ENCODE measurements around the gene MLYCD.

Gene MLYCD

GRCh38 chr16:83895243-83895642, 3.7 kb upstream of the MLYCD start:
- H3K4me3 ChIP-seq (ENCODE audit: insufficient read depth in 1 of 2, low read depth in 1 of 2, low read length in 2 of 2): no peak overlapping the region
- no peaks in the 10 kb centered on the region for H3K79me1 ChIP-seq (replicated peaks; ENCODE audit: low read length, poor library complexity, severe bottlenecking)
- H2AFZ ChIP-seq (ENCODE audit: low read depth, low read length): no peak overlapping the region
- no peak overlapping the region for H4K91ac ChIP-seq (ENCODE audit: low read length)
- H3K4me2 ChIP-seq (ENCODE audit: low read length, poor library complexity, severe bottlenecking): no peak overlapping the region
- peaks cover 23% of the 10 kb centered on the region for H3K9me3 ChIP-seq (ENCODE audit: control insufficient read depth, low read length)
- no peak for DNase-seq
- H3K27me3 ChIP-seq (ENCODE audit: control insufficient read depth in 1 of 2, insufficient read depth in 1 of 2, low read length in 2 of 2): peaks cover 3 to 4% of the 10 kb centered on the region in 2 experiments
- H3K18ac ChIP-seq (ENCODE audit: low read depth in 1 of 2, low read length in 2 of 2): no peak overlapping the region
- H3K4ac ChIP-seq (ENCODE audit: low read depth in 1 of 2, low read length in 2 of 2): no peak overlapping the region
- H2BK12ac ChIP-seq (ENCODE audit: low read length in 2 of 2): no peak overlapping the region
- no peak overlapping the region for H3K23ac ChIP-seq (ENCODE audit: low read length in 2 of 2)
- no peak overlapping the region for H3K14ac ChIP-seq (ENCODE audit: low read length in 2 of 2)
- 90% methylated on average over 3 of the region's 4 CpGs for WGBS
- no peak overlapping the region for H2BK15ac ChIP-seq (ENCODE audit: low read depth, poor library complexity, severe bottlenecking)
- no peak overlapping the region for H2BK5ac ChIP-seq (ENCODE audit: low read depth, low read length, poor library complexity, severe bottlenecking)
- no peak overlapping the region for H2AK5ac ChIP-seq (ENCODE audit: low read length, severe bottlenecking)
- H2BK120ac ChIP-seq (ENCODE audit: low read depth, low read length): no peak overlapping the region
- H3K4me1 ChIP-seq (ENCODE audit: control insufficient read depth, insufficient read depth, low read depth, low read length): peaks cover 9% of the 10 kb centered on the region
- H4K8ac ChIP-seq (ENCODE audit: low read length): no peak overlapping the region
- no peaks in the 10 kb centered on the region for H3K36me3 ChIP-seq (ENCODE audit: control insufficient read depth in 1 of 2, insufficient read depth in 2 of 2, low read depth in 1 of 2, low read length in 2 of 2)
- no peak overlapping the region for H3K9ac ChIP-seq (ENCODE audit: low read length)
- H3K27ac ChIP-seq (ENCODE audit: low read length, poor library complexity, severe bottlenecking): no peak overlapping the region

GRCh38 chr16:83895942-83896341, 3.0 kb upstream of the MLYCD start:
- H3K27ac ChIP-seq (ENCODE audit: low read length, poor library complexity, severe bottlenecking): no peak overlapping the region
- no peak for DNase-seq
- H4K8ac ChIP-seq (ENCODE audit: low read length): no peak overlapping the region
- no peak overlapping the region for H3K4ac ChIP-seq (ENCODE audit: low read depth in 1 of 2, low read length in 2 of 2)
- H2AK5ac ChIP-seq (ENCODE audit: low read length, severe bottlenecking): no peak overlapping the region
- H3K9ac ChIP-seq (ENCODE audit: low read length): no peak overlapping the region
- H2BK12ac ChIP-seq (ENCODE audit: low read length in 2 of 2): no peak overlapping the region
- H4K91ac ChIP-seq (ENCODE audit: low read length): no peak overlapping the region
- no peak overlapping the region for H2BK5ac ChIP-seq (ENCODE audit: low read depth, low read length, poor library complexity, severe bottlenecking)
- no peaks in the 10 kb centered on the region for H3K27me3 ChIP-seq (ENCODE audit: control insufficient read depth in 1 of 2, insufficient read depth in 1 of 2, low read length in 2 of 2)
- H2BK15ac ChIP-seq (ENCODE audit: low read depth, poor library complexity, severe bottlenecking): no peak overlapping the region
- peaks cover 19% of the 10 kb centered on the region for H3K9me3 ChIP-seq (ENCODE audit: control insufficient read depth, low read length)
- H3K18ac ChIP-seq (ENCODE audit: low read depth in 1 of 2, low read length in 2 of 2): no peak overlapping the region
- peaks cover 9% of the 10 kb centered on the region for H3K4me1 ChIP-seq (ENCODE audit: control insufficient read depth, insufficient read depth, low read depth, low read length)
- WGBS: 100% methylated on average over 1 of the region's 3 CpGs
- no peak overlapping the region for H3K4me3 ChIP-seq (ENCODE audit: insufficient read depth in 1 of 2, low read depth in 1 of 2, low read length in 2 of 2)
- H3K36me3 ChIP-seq (ENCODE audit: control insufficient read depth in 1 of 2, insufficient read depth in 2 of 2, low read depth in 1 of 2, low read length in 2 of 2): no peaks in the 10 kb centered on the region
- no peaks in the 10 kb centered on the region for H3K79me1 ChIP-seq (replicated peaks; ENCODE audit: low read length, poor library complexity, severe bottlenecking)
- no peak overlapping the region for H2BK120ac ChIP-seq (ENCODE audit: low read depth, low read length)
- no peak overlapping the region for H3K4me2 ChIP-seq (ENCODE audit: low read length, poor library complexity, severe bottlenecking)
- H3K23ac ChIP-seq (ENCODE audit: low read length in 2 of 2): no peak overlapping the region
- H3K14ac ChIP-seq (ENCODE audit: low read length in 2 of 2): no peak overlapping the region
- no peak overlapping the region for H2AFZ ChIP-seq (ENCODE audit: low read depth, low read length)

GRCh38 chr16:83899272-83899897, 470 bp downstream of the MLYCD start:
- Histone ChIP-seq H3K9ac (ENCODE audit: low read length) (peak overlapping the region; percentile 86), H3K9me3 (ENCODE audit: control insufficient read depth, low read length) (no peaks in the 10 kb centered on the region), H4K91ac (ENCODE audit: low read length) (peak overlapping the region; percentile 80), H3K36me3 (ENCODE audit: control insufficient read depth in 1 of 2, insufficient read depth in 2 of 2, low read depth in 1 of 2, low read length in 2 of 2) (peaks cover 0 to 5% of the 10 kb centered on the region in 2 experiments), H2AFZ (ENCODE audit: low read depth, low read length) (peak overlapping the region; percentile 97), H2BK120ac (ENCODE audit: low read depth, low read length) (no peak overlapping the region), H2AK5ac (ENCODE audit: low read length, severe bottlenecking) (no peak overlapping the region), H3K27ac (ENCODE audit: low read length, poor library complexity, severe bottlenecking) (no peak overlapping the region), H2BK15ac (ENCODE audit: low read depth, poor library complexity, severe bottlenecking) (peak overlapping the region; percentile 85), H3K79me1 (replicated peaks; ENCODE audit: low read length, poor library complexity, severe bottlenecking) (peaks cover 18% of the 10 kb centered on the region), H3K14ac (ENCODE audit: low read length in 2 of 2) (peak overlapping the region in 1 of 2 experiments; percentile 95), H4K8ac (ENCODE audit: low read length) (peak overlapping the region; percentile 82), H3K4me2 (ENCODE audit: low read length, poor library complexity, severe bottlenecking) (peak overlapping the region; percentile 92), H2BK12ac (ENCODE audit: low read length in 2 of 2) (peak overlapping the region in 1 of 2 experiments; percentile 72), H3K4me3 (ENCODE audit: insufficient read depth in 1 of 2, low read depth in 1 of 2, low read length in 2 of 2) (peak overlapping the region; percentile 86 to 95), H3K27me3 (ENCODE audit: control insufficient read depth in 1 of 2, insufficient read depth in 1 of 2, low read length in 2 of 2) (no peaks in the 10 kb centered on the region), H3K4ac (ENCODE audit: low read depth in 1 of 2, low read length in 2 of 2) (peak overlapping the region; percentile 30 to 37), H3K23ac (ENCODE audit: low read length in 2 of 2) (peak overlapping the region in 1 of 2 experiments; percentile 96), H2BK5ac (ENCODE audit: low read depth, low read length, poor library complexity, severe bottlenecking) (no peak overlapping the region), H3K18ac (ENCODE audit: low read depth in 1 of 2, low read length in 2 of 2) (peak overlapping the region; percentile 74 to 87), H3K4me1 (ENCODE audit: control insufficient read depth, insufficient read depth, low read depth, low read length) (peaks cover 11% of the 10 kb centered on the region)
- 1% methylated on average over 71 of the region's 73 CpGs for WGBS
- DNase-seq: peak; percentile 67

GRCh38 chr16:83899978-83900377, 1.1 kb downstream of the MLYCD start:
- 97% methylated on average over 3 of the region's 3 CpGs for WGBS
- peaks cover 22% of the 10 kb centered on the region for H3K79me1 ChIP-seq (replicated peaks; ENCODE audit: low read length, poor library complexity, severe bottlenecking)
- peaks cover 0 to 5% of the 10 kb centered on the region in 2 experiments for H3K36me3 ChIP-seq (ENCODE audit: control insufficient read depth in 1 of 2, insufficient read depth in 2 of 2, low read depth in 1 of 2, low read length in 2 of 2)
- H3K4ac ChIP-seq (ENCODE audit: low read depth in 1 of 2, low read length in 2 of 2): no peak overlapping the region
- H2BK12ac ChIP-seq (ENCODE audit: low read length in 2 of 2): no peak overlapping the region
- peak overlapping the region in 1 of 2 experiments; percentile 86 for H3K4me3 ChIP-seq (ENCODE audit: insufficient read depth in 1 of 2, low read depth in 1 of 2, low read length in 2 of 2)
- no peak overlapping the region for H3K14ac ChIP-seq (ENCODE audit: low read length in 2 of 2)
- no peak overlapping the region for H2BK15ac ChIP-seq (ENCODE audit: low read depth, poor library complexity, severe bottlenecking)
- H2BK5ac ChIP-seq (ENCODE audit: low read depth, low read length, poor library complexity, severe bottlenecking): no peak overlapping the region
- H3K9me3 ChIP-seq (ENCODE audit: control insufficient read depth, low read length): no peaks in the 10 kb centered on the region
- H3K23ac ChIP-seq (ENCODE audit: low read length in 2 of 2): no peak overlapping the region
- H3K4me1 ChIP-seq (ENCODE audit: control insufficient read depth, insufficient read depth, low read depth, low read length): peaks cover 11% of the 10 kb centered on the region
- H4K8ac ChIP-seq (ENCODE audit: low read length): no peak overlapping the region
- H4K91ac ChIP-seq (ENCODE audit: low read length): no peak overlapping the region
- no peaks in the 10 kb centered on the region for H3K27me3 ChIP-seq (ENCODE audit: control insufficient read depth in 1 of 2, insufficient read depth in 1 of 2, low read length in 2 of 2)
- peak overlapping the region; percentile 92 for H3K4me2 ChIP-seq (ENCODE audit: low read length, poor library complexity, severe bottlenecking)
- H3K9ac ChIP-seq (ENCODE audit: low read length): peak overlapping the region; percentile 86
- H2AFZ ChIP-seq (ENCODE audit: low read depth, low read length): no peak overlapping the region
- H2AK5ac ChIP-seq (ENCODE audit: low read length, severe bottlenecking): no peak overlapping the region
- H3K18ac ChIP-seq (ENCODE audit: low read depth in 1 of 2, low read length in 2 of 2): no peak overlapping the region
- DNase-seq: no peak
- H3K27ac ChIP-seq (ENCODE audit: low read length, poor library complexity, severe bottlenecking): no peak overlapping the region
- no peak overlapping the region for H2BK120ac ChIP-seq (ENCODE audit: low read depth, low read length)
